Gastroesophageal sphincter (tissue), 4 donors: ENCODE data around the gene PROC. TPM values are rescaled to one million over a fixed set of nuclear protein-coding genes. Genes with fewer than 3 reads are reported as not detected.
"Not testable (repeated sequence)": the region's sequence is repeated elsewhere in the genome, so short reads cannot be mapped to it uniquely, and the experiment has no call there.

Experiments used
- ATAC-seq: fragments of 150-250 bp; one replicate; pipeline ENCODE4 v1.9.1; 2016; ENCODE audit warnings: mild to moderate bottlenecking, moderate library complexity
- H3K27ac ChIP-seq, 4 donors: fragments of 200-600 bp; sonication (generic) in 3 of 4; 1 replicate in 3 of 4; 2 replicates in 1 of 4; pipeline ENCODE4 v1.5.1; 2016 to 2019
- H3K27me3 ChIP-seq: fragments of 200-600 bp; sonication (generic); one replicate; pipeline ENCODE4 v1.5.1; 2019
- H3K36me3 ChIP-seq, 2 donors: fragments of 200-600 bp; sonication (generic); one replicate each; pipeline ENCODE4 v1.5.1; 2019; ENCODE audit warnings: control low read depth in 1 of 2
- H3K4me1 ChIP-seq, 3 donors: fragments of 200-600 bp; sonication (generic); 1 replicate in 2 of 3; 2 replicates in 1 of 3; pipeline ENCODE4 v1.5.1; 2016 to 2019; ENCODE audit warnings: control low read depth in 2 of 3
- H3K4me3 ChIP-seq, 2 donors: fragments of 200-600 bp; sonication (generic); one replicate each; pipeline ENCODE4 v1.5.1; 2019; ENCODE audit warnings: mild to moderate bottlenecking in 1 of 2, moderate library complexity in 1 of 2
- H3K9me3 ChIP-seq, 3 donors: fragments of 200-600 bp; sonication (generic); one replicate each; pipeline ENCODE4 v1.5.1; 2017 to 2019; ENCODE audit warnings: control low read depth in 2 of 3
- EP300 ChIP-seq: sonication (generic); formaldehyde crosslinking; IDR thresholded peaks from one replicate; pipeline ENCODE4 v1.6.1; 2017; ENCODE audit warnings: antibody characterized with exemption, mild to moderate bottlenecking
- POLR2A ChIP-seq, 2 donors: fragments of 450-650 bp; IDR thresholded peaks; one replicate each; pipeline ENCODE4 v1.6.1; 2017; ENCODE audit warnings: antibody characterized with exemption in 2 of 2, mild to moderate bottlenecking in 2 of 2, moderate library complexity in 1 of 2
- POLR2AphosphoS5 ChIP-seq: sonication (generic); formaldehyde crosslinking; IDR thresholded peaks from one replicate; pipeline ENCODE4 v1.6.1; 2017; ENCODE audit warnings: antibody characterized with exemption
- WGBS, 2 donors: methylation state at CpG; one replicate each; pipeline ENCODE4 v1.1.5; 2018; ENCODE audit warnings: low coverage in 1 of 2; 5-methylcytosine and 5-hydroxymethylcytosine counted together
- total RNA-seq, 4 donors: library from RNA; depleted of rRNA; stranded (reverse); fragments of >200 nt; gene quantifications; one replicate each; pipeline ENCODE4 v1.1.0, GENCODE V29; 2016
- TF ChIP-seq, protein P1 (sequence below), 4 experiments: fragments of 200-600 bp in 2 of 4; fragments of 450-650 bp in 2 of 4; sonication (generic) in 1 of 4; IDR thresholded peaks; one replicate each; pipeline ENCODE4 v1.5.1; 2017 to 2019; ENCODE audit warnings: antibody characterized with exemption in 4 of 4, mild to moderate bottlenecking in 2 of 4, moderate library complexity in 2 of 4

Gene PROC
- total RNA-seq, 4 donors from 2014 or later = not detected

DNA sequence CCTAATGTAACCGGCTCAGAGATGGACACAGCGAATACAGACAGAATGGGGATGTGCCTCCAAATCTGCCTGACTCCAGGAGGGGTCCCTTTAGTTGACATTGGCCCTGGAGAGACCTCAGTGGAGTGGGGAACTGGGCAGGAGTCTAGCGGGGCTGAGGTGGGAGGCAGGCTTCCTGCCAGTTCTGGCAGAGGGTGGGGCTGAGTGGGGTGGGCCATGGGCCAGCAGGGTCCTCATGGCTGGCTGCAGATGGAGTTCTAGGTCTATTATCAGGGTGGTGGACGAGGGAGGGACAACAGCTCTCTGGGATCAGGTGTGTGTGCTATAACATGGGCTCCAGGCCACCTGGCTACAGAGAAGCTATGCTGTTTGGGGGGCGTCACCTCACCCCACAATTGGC, 21.1 kb downstream of the PROC start:
- Histone ChIP-seq H3K27me3 (no peaks in the 10 kb centered on the region), H3K4me3 (no peak overlapping the region), H3K9me3 (peaks cover 0 to 22% (median 0%) of the 10 kb centered on the region in 3 donors), H3K36me3 (no peaks in the 10 kb centered on the region), H3K27ac (no peak overlapping the region), H3K4me1 (no peaks in the 10 kb centered on the region)
- 80% methylated on average over 1 of the region's 5 CpGs; no CpG with 5 or more reads in 1 of the 2 donors for WGBS, 2 donors
- no peak for ATAC-seq
- no peak for TF ChIP-seq EP300
- no peak for TF ChIP-seq POLR2AphosphoS5
- TF ChIP-seq POLR2A (IDR thresholded peaks at IDR 0.05) = no peak
- TF ChIP-seq, protein P1, sequence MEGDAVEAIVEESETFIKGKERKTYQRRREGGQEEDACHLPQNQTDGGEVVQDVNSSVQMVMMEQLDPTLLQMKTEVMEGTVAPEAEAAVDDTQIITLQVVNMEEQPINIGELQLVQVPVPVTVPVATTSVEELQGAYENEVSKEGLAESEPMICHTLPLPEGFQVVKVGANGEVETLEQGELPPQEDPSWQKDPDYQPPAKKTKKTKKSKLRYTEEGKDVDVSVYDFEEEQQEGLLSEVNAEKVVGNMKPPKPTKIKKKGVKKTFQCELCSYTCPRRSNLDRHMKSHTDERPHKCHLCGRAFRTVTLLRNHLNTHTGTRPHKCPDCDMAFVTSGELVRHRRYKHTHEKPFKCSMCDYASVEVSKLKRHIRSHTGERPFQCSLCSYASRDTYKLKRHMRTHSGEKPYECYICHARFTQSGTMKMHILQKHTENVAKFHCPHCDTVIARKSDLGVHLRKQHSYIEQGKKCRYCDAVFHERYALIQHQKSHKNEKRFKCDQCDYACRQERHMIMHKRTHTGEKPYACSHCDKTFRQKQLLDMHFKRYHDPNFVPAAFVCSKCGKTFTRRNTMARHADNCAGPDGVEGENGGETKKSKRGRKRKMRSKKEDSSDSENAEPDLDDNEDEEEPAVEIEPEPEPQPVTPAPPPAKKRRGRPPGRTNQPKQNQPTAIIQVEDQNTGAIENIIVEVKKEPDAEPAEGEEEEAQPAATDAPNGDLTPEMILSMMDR (IDR thresholded peaks at IDR 0.05) = no peak

DNA sequence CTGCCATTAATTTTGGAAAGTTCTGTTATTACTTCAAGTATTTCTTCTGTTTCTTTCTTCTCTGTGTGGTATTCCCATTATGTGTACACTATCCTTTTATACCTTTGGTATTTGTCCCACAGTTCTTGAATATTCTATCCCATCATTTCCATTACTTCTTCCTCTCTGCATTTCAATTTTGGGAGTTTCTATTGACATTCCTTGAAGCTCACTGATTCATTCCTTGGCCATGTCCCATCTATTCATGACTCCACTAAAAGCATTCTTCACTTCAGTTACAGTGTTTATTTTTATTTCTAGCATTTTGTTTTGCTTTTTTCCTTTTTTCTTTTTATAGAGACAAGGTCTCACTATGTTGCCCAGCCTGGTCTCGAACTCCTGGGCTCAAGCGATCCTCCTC, 30.3 kb downstream of the PROC start:
- H3K27me3 ChIP-seq = no peaks in the 10 kb centered on the region
- no peaks in the 10 kb centered on the region for H3K9me3 ChIP-seq
- no peak for ATAC-seq
- H3K4me1 ChIP-seq = no peaks in the 10 kb centered on the region
- no peak overlapping the region for H3K4me3 ChIP-seq
- no peak for TF ChIP-seq POLR2A (IDR thresholded peaks at IDR 0.05)
- TF ChIP-seq, protein P1 (IDR thresholded peaks at IDR 0.05) = no peak
- no peak for TF ChIP-seq EP300
- 85 to 92% methylated on average over 2 of the region's 2 CpGs for WGBS, 2 donors
- no peak overlapping the region for H3K27ac ChIP-seq
- peaks cover 0 to 10% of the 10 kb centered on the region in 2 donors for H3K36me3 ChIP-seq

DNA sequence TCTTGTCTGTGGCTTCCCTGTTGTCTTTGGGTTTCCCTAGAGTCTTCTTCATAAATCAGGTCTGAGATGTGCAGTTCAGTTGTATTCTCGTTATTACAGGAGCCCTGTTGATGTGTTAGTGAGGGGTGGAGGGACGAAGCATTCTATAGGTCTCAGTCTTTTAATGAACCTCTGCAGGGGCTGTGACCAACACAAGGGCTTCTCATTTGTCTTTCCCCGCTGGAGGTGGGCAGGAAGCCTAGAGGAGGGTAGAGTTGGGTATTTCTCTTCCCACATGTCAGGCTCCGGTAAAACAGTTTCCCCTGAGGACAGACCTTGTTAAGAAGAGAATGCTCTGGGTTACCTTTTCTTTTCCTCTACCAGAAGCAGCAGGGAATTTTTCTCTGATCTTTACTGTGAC, 31.2 kb downstream of the PROC start:
- H3K36me3 ChIP-seq = peaks cover 0 to 14% of the 10 kb centered on the region in 2 donors
- H3K9me3 ChIP-seq = no peaks in the 10 kb centered on the region
- TF ChIP-seq EP300 (no peak), POLR2AphosphoS5 (no peak), POLR2A (IDR thresholded peaks at IDR 0.05) (no peak)
- TF ChIP-seq, protein P1 (IDR thresholded peaks at IDR 0.05) = no peak
- no peaks in the 10 kb centered on the region for H3K4me1 ChIP-seq
- 79% methylated on average over 3 of the region's 4 CpGs; no CpG with 5 or more reads in 1 of the 2 donors for WGBS, 2 donors
- ATAC-seq = no peak
- H3K4me3 ChIP-seq = no peak overlapping the region
- H3K27ac ChIP-seq = no peak overlapping the region
- H3K27me3 ChIP-seq = no peaks in the 10 kb centered on the region

DNA sequence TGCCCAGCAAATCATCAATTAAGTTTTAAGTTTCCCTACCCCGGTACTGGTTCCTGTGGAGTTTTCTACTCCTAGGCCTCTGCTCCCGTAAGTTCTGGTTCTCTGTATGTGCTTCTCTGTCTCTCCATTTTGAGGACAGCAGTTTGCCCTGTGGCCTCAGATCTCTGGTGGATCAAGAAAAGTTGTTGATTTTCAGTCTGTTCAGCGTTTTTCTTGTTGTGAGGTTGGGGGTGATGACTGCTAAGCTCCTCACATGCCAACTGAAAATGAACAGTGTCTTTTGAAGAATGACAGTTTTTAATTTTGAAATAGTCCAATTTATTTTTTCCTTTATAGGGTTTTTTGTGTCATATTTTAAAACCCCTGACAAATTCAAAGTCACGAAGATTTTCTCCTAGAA, 31.7 kb downstream of the PROC start:
- TF ChIP-seq, protein P1 (IDR thresholded peaks at IDR 0.05) = no peak
- TF ChIP-seq POLR2A (IDR thresholded peaks at IDR 0.05) (no peak), POLR2AphosphoS5 (no peak), EP300 (no peak)
- ATAC-seq = no peak
- Histone ChIP-seq H3K27ac (no peak overlapping the region), H3K4me1 (no peaks in the 10 kb centered on the region), H3K27me3 (no peaks in the 10 kb centered on the region), H3K36me3 (peaks cover 0 to 17% of the 10 kb centered on the region in 2 donors), H3K9me3 (no peaks in the 10 kb centered on the region), H3K4me3 (no peak overlapping the region)
- WGBS, 2 donors = 80 to 90% methylated on average over 3 to 4 of the region's 4 CpGs

DNA sequence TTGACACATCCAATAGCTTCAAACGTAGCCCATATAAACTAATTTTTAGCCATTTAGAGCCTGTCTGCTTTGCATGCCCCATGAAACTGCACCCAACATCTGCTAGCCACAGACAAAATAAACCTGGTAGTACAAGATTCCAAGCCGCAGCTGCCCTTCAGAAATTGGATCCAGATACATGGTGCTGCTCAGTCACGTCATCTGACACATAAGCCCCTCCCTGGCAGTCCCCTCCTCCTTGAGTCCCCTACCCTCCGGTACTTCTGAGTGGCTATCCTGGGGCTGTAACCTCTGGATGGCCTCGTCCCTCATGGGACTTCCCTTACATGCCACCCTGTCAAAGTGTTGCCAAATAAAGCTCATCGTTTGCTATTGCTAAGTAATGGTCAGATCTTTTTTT, 33.8 kb downstream of the PROC start:
- no peak for ATAC-seq
- Histone ChIP-seq H3K4me1 (no peaks in the 10 kb centered on the region), H3K27ac (no peak overlapping the region), H3K9me3 (no peaks in the 10 kb centered on the region), H3K36me3 (peaks cover 0 to 20% of the 10 kb centered on the region in 2 donors), H3K4me3 (no peak overlapping the region), H3K27me3 (no peaks in the 10 kb centered on the region)
- 79 to 96% methylated on average over 4 to 5 of the region's 6 CpGs for WGBS, 2 donors
- TF ChIP-seq POLR2AphosphoS5 (no peak), EP300 (no peak), POLR2A (IDR thresholded peaks at IDR 0.05) (no peak)
- TF ChIP-seq, protein P1 (IDR thresholded peaks at IDR 0.05) = no peak

DNA sequence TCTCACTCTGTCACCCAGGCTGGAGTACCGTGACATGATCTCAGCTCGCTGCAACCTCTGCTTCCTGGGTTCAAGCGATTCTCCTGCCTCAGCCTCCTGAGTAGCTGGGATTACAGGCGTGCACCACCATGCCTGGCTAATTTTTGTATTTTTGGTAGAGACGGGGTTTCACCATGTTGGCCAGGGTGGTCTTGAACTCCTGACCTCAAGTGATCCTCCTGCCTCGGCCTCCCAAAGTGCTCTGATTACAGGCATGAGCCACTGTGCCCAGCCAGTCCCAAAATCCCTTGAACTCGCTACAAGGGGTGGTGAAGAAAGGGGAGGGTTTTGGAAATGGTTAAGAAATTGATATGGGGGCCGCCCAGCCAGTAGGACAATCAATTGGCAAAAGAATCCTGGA, 34.2 kb downstream of the PROC start:
- not testable (repeated sequence) for H3K9me3 ChIP-seq, H3K4me1 ChIP-seq, H3K27me3 ChIP-seq, H3K4me3 ChIP-seq, ATAC-seq, H3K27ac ChIP-seq
- peaks cover 0 to 20% of the 10 kb centered on the region in 2 donors for H3K36me3 ChIP-seq
- 93 to 97% methylated on average over 5 to 6 of the region's 8 CpGs for WGBS, 2 donors
